Parathyroid adenoma (tissue), 2 donors: ENCODE results near the gene GAS7.

Experiments
- H2AFZ ChIP-seq: fragments of 300-600 bp; sonication (generic); one replicate; pipeline ENCODE4 v1.7.0; 2017; ENCODE audit warnings: antibody characterized with exemption, mild to moderate bottlenecking
- H3K27ac ChIP-seq: fragments of 300-600 bp; sonication (generic); one replicate; pipeline ENCODE4 v1.7.0; 2017
- H3K27me3 ChIP-seq: fragments of 300-600 bp; sonication (generic); one replicate; pipeline ENCODE4 v1.7.0; 2017; ENCODE audit warnings: low read length; ENCODE audit not compliant: control insufficient read depth, insufficient read depth
- H3K36me3 ChIP-seq: fragments of 300-600 bp; sonication (generic); one replicate; pipeline ENCODE4 v1.7.0; 2017; ENCODE audit warnings: low read length; ENCODE audit not compliant: control insufficient read depth, insufficient read depth
- H3K4me1 ChIP-seq: fragments of 300-600 bp; sonication (generic); one replicate; pipeline ENCODE4 v1.7.0; 2017; ENCODE audit warnings: control low read depth
- H3K4me2 ChIP-seq: fragments of 300-600 bp; sonication (generic); one replicate; pipeline ENCODE4 v1.7.0; 2017; ENCODE audit warnings: low read length
- H3K4me3 ChIP-seq: fragments of 300-600 bp; sonication (generic); one replicate; pipeline ENCODE4 v1.7.0; 2017; ENCODE audit warnings: low read depth, low read length
- H3K79me2 ChIP-seq: fragments of 300-600 bp; sonication (generic); one replicate; pipeline ENCODE4 v1.7.0; 2017; ENCODE audit warnings: control low read depth
- H3K9ac ChIP-seq: fragments of 300-600 bp; sonication (generic); one replicate; pipeline ENCODE4 v1.7.0; 2017; ENCODE audit warnings: mild to moderate bottlenecking
- H3K9me3 ChIP-seq: fragments of 300-600 bp; sonication (generic); one replicate; pipeline ENCODE4 v1.7.0; 2017; ENCODE audit warnings: low read length; ENCODE audit not compliant: control insufficient read depth
- TF ChIP-seq, protein P1 (sequence below): fragments of 300-600 bp; sonication (generic); IDR thresholded peaks from one replicate; pipeline ENCODE4 v1.7.0; 2017; ENCODE audit warnings: antibody characterized with exemption, mild to moderate bottlenecking
- donor health status: primary hyperparathyroidism.

The GAS7 gene

DNA sequence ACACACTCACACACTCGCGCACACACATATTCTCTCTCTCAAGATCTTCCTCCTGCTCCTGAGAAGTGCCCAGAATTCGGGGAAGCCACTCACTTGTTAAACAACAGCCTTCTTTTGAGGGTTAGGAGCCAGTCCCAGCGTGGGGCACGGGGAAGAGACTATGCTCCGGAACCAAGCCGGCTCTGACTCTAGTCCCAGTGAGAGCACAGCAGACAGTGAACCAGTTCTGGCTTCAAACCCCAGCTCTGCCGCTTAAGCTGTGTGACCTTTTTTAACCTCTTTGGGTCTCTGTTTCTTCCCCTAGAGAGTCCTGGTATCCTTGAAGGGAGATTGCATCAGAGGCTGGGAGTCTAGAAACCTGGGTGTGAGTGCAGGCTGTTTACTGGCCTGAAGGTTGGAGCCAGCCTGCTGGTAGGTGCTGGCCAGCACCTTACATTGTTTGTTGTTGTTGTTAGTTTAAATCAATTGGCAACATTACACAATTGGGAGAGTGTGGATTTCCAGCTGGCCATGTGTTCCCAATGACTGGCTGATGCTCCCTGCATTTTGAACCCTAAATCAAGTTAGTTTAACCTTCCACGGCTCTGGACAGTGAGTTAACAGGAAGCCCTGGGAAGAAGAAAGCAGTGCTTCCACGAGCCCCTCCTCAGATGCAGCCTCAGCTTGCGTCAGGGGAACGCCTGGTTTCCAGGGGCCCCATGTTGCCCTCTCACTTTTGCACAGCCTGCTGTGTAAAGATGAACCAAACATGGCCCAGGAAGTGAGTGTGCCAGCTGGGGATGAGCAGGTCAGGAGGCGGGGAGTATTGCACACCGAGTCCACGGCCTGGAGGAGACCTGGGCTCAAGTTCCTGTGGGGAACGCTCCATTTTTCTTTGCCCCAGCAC lies 71.5 kb downstream of the GAS7 start:
- H3K4me1 ChIP-seq: no peaks in the 10 kb centered on the region

DNA sequence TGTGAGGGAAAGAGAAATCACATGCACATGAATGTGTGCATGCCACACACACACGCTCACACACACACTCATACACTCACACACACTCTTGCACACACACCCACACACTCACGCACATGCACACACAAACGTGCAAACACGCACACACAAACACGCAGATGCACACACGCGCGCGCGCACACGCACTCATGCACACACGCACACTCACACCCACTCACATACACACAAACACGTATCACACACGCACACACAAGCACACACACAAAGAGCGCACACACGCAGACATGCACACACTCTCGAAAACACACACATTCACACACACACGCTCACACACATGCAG lies 72.2 kb downstream of the GAS7 start:
- H3K36me3 ChIP-seq: no peaks in the 10 kb centered on the region
- H3K4me3 ChIP-seq: no peak overlapping the region
- no peaks in the 10 kb centered on the region for H3K9me3 ChIP-seq
- H3K79me2 ChIP-seq: no peaks in the 10 kb centered on the region
- H3K27me3 ChIP-seq: no peaks in the 10 kb centered on the region
- H3K9ac ChIP-seq: no peak overlapping the region
- TF ChIP-seq, protein P1, sequence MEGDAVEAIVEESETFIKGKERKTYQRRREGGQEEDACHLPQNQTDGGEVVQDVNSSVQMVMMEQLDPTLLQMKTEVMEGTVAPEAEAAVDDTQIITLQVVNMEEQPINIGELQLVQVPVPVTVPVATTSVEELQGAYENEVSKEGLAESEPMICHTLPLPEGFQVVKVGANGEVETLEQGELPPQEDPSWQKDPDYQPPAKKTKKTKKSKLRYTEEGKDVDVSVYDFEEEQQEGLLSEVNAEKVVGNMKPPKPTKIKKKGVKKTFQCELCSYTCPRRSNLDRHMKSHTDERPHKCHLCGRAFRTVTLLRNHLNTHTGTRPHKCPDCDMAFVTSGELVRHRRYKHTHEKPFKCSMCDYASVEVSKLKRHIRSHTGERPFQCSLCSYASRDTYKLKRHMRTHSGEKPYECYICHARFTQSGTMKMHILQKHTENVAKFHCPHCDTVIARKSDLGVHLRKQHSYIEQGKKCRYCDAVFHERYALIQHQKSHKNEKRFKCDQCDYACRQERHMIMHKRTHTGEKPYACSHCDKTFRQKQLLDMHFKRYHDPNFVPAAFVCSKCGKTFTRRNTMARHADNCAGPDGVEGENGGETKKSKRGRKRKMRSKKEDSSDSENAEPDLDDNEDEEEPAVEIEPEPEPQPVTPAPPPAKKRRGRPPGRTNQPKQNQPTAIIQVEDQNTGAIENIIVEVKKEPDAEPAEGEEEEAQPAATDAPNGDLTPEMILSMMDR: no peak
- H3K4me1 ChIP-seq: no peaks in the 10 kb centered on the region
- no peak overlapping the region for H3K27ac ChIP-seq
- no peak overlapping the region for H3K4me2 ChIP-seq
- no peak overlapping the region for H2AFZ ChIP-seq

More for the DNA sequence above, 71.5 kb downstream of the GAS7 start:
- no peaks in the 10 kb centered on the region for H3K36me3 ChIP-seq
- no peaks in the 10 kb centered on the region for H3K9me3 ChIP-seq
- H2AFZ ChIP-seq: no peak overlapping the region
- TF ChIP-seq, protein P1: no peak
- no peak overlapping the region for H3K27ac ChIP-seq
- no peak overlapping the region for H3K4me3 ChIP-seq
- H3K27me3 ChIP-seq: no peaks in the 10 kb centered on the region
- H3K4me2 ChIP-seq: no peak overlapping the region
- H3K9ac ChIP-seq: no peak overlapping the region
- no peaks in the 10 kb centered on the region for H3K79me2 ChIP-seq

DNA sequence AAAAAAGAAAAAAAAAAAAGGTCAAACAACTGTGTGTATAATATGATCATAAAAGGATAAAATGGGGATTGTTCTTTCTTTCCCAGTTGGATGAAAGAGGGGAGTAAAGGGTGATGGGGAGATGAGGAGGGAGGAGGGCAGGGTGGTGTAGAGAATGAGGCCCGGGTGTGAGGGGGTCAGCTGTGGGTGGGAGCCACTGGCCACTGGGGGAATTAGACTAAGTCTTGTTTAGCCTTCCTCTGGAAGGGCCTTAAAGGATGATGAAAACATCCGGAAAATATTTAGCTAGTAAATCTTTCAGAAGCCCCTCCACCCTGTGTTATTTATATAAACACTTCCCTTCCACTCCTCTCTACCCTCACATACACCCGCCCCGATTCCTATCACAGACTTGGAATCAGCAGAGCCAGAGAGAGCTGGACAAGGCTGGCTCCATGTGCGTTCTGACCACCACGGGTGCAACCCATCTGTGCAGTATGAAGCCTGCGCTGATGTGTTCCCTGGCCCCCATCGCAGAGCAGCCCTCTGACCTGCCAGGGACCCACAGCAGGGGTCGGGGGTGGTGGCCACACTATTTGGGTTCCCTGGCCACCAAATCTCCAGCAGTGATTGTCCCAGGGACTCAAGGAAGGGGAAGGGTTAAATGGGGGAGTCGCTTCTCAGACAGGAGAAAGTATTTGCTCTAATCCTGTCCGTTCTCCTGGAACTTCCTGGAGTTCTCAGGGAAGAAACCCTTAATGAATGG lies 72.7 kb downstream of the GAS7 start:
- Histone ChIP-seq H3K4me2 (no peak overlapping the region), H2AFZ (no peak overlapping the region), H3K27me3 (no peaks in the 10 kb centered on the region), H3K9me3 (no peaks in the 10 kb centered on the region), H3K79me2 (no peaks in the 10 kb centered on the region), H3K4me3 (no peak overlapping the region), H3K9ac (no peak overlapping the region), H3K27ac (no peak overlapping the region), H3K4me1 (no peaks in the 10 kb centered on the region), H3K36me3 (no peaks in the 10 kb centered on the region)
- TF ChIP-seq, protein P1: no peak

DNA sequence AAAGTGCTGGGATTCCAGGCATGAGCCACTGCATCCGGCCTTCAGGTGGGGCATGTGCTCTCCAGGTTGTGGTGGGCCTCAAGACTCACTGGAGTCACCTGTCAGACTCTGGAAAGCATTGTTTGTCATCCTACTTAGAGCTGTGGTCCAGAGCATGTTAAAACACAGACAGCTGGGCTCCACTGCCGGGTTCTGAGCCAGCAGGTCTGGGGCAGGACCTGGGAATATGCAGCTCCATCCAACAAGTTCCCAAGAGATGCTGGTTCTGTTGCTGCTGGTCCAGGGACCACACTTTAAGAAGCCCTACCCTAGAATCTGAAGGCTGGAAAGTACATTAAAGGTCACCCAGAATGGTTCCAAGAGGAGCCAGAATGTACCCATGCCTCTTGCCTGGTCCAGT lies 75.3 kb downstream of the GAS7 start:
- TF ChIP-seq, protein P1: no peak
- H2AFZ ChIP-seq: no peak overlapping the region
- H3K9ac ChIP-seq: no peak overlapping the region
- H3K79me2 ChIP-seq: no peaks in the 10 kb centered on the region
- H3K4me3 ChIP-seq: no peak overlapping the region
- no peaks in the 10 kb centered on the region for H3K27me3 ChIP-seq
- no peak overlapping the region for H3K27ac ChIP-seq
- no peaks in the 10 kb centered on the region for H3K4me1 ChIP-seq
- H3K4me2 ChIP-seq: no peak overlapping the region
- H3K36me3 ChIP-seq: no peaks in the 10 kb centered on the region
- H3K9me3 ChIP-seq: no peaks in the 10 kb centered on the region
